OCI-LY3 (cell line): ENCODE measurements around the gene ITSN1.

ENCODE experiments used
- EZH2phosphoT487 ChIP-seq: fragments of 200-600 bp; shearing (Covaris generic); IDR thresholded peaks from 2 replicates; pipeline ENCODE4 v1.6.1; 2018; ENCODE audit warnings: antibody characterized with exemption, mixed run types, low read depth
- TF ChIP-seq, protein P1 (sequence below): fragments of 200-600, 300-600 bp; sonication (generic); IDR thresholded peaks from 2 replicates; pipeline ENCODE4 v1.5.1; 2014; ENCODE audit warnings: antibody characterized with exemption, low read length, low read depth

DNA sequence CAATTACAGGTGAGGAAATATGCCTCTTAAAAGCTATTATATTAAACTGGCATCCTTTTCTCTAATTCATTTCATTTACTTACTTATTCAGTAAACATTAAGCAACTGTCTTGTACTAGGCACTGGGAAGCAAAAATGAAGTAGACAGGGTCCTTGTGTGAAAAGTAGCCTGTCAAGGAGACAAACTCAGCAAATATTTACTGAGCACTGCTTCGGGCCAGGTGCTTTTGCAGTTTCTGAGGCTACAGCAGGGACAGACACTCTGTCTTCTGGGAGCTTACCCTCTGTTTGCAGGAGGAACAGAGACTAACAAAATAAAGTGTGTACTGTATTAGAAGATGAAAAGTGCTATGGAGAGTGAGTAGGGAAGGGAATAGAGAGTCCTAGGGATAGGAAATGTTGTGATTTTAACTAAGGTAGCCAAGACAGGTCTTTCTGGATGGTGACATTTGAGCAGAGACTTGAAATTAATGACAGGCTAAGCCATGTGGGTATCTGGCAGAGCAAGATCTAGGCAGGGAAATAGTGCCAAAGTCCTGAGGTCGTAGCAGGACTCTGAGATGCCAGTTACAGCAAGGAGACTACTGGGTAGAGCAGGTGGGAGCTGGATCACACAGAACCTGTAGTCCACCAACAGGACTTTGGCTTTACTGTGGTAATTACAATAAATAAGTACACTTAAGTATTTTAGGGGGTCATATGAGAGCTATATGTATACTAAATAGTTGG, 133.0 kb downstream of the ITSN1 start:
- TF ChIP-seq, protein P1, sequence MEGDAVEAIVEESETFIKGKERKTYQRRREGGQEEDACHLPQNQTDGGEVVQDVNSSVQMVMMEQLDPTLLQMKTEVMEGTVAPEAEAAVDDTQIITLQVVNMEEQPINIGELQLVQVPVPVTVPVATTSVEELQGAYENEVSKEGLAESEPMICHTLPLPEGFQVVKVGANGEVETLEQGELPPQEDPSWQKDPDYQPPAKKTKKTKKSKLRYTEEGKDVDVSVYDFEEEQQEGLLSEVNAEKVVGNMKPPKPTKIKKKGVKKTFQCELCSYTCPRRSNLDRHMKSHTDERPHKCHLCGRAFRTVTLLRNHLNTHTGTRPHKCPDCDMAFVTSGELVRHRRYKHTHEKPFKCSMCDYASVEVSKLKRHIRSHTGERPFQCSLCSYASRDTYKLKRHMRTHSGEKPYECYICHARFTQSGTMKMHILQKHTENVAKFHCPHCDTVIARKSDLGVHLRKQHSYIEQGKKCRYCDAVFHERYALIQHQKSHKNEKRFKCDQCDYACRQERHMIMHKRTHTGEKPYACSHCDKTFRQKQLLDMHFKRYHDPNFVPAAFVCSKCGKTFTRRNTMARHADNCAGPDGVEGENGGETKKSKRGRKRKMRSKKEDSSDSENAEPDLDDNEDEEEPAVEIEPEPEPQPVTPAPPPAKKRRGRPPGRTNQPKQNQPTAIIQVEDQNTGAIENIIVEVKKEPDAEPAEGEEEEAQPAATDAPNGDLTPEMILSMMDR = no peak
- no peak for TF ChIP-seq EZH2phosphoT487
